Measurements from ENCODE around the gene GPR152. TPM values are rescaled to one million over a fixed set of nuclear protein-coding genes. Genes with fewer than 3 reads are reported as not detected.

Gene GPR152
- total RNA-seq, 1 experiment from 2014 or later: not detected

GRCh38 chr11:67410984-67411784, 41.3 kb downstream of the GPR152 start:
- TF ChIP-seq CTCF (conservative IDR thresholded peaks at IDR 0.05): no peak
- Histone ChIP-seq H3K9me3 (ENCODE audit: control insufficient read depth, low read depth, low read length) (no peaks in the 10 kb centered on the region), H2AFZ (ENCODE audit: low read length) (no peak overlapping the region), H3T11ph (ENCODE audit: low read length) (no peak overlapping the region), H4K20me1 (ENCODE audit: control insufficient read depth, insufficient read depth, insufficient read length) (no peaks in the 10 kb centered on the region), H2AK5ac (ENCODE audit: insufficient read length, low read length) (no peak overlapping the region), H3K79me2 (ENCODE audit: insufficient read depth, low read length) (no peaks in the 10 kb centered on the region), H3K27me3 (ENCODE audit: insufficient read depth, low read length) (no peaks in the 10 kb centered on the region), H3K4me2 (ENCODE audit: insufficient read depth, insufficient read length, low read length) (no peak overlapping the region), H3K14ac (ENCODE audit: insufficient read depth, low read length) (no peak overlapping the region), H4K5ac (ENCODE audit: insufficient read length, low read depth, low read length) (no peak overlapping the region), H3K4ac (ENCODE audit: low read depth, low read length) (no peak overlapping the region), H3K23ac (ENCODE audit: insufficient read length, low read depth, low read length) (no peak overlapping the region), H2BK120ac (ENCODE audit: low read depth, low read length, poor library complexity, severe bottlenecking) (no peak overlapping the region), H3K18ac (ENCODE audit: insufficient read length, low read depth, low read length) (no peak overlapping the region), H3K27ac (ENCODE audit: insufficient read length, low read depth, low read length) (no peak overlapping the region), H2BK15ac (ENCODE audit: low read depth, low read length) (no peak overlapping the region), H2BK5ac (ENCODE audit: insufficient read length, low read length) (no peak overlapping the region), H3K79me1 (ENCODE audit: insufficient read depth, low read depth, low read length, poor library complexity, severe bottlenecking) (no peaks in the 10 kb centered on the region), H3K56ac (ENCODE audit: insufficient read length, low read depth, low read length) (no peak overlapping the region), H3K9ac (ENCODE audit: extremely low read depth, insufficient read length, low read length) (no peak overlapping the region), H4K91ac (ENCODE audit: insufficient read length, low read depth, low read length) (no peak overlapping the region), H3K23me2 (ENCODE audit: insufficient read length, low read depth, low read length, poor library complexity, severe bottlenecking) (no peaks in the 10 kb centered on the region), H3K4me1 (ENCODE audit: insufficient read depth, low read length) (no peaks in the 10 kb centered on the region), H4K8ac (replicated peaks; ENCODE audit: insufficient read length, low read depth, low read length) (no peak overlapping the region), H2BK20ac (ENCODE audit: low read depth, low read length, poor library complexity, severe bottlenecking) (no peak overlapping the region), H2BK12ac (ENCODE audit: insufficient read length, low read depth, low read length) (no peak overlapping the region)
- H3K4me1 Mint-ChIP-seq: peaks cover 17 to 32% of the 10 kb centered on the region in 2 experiments
- no peaks in the 10 kb centered on the region for H3K36me3 Mint-ChIP-seq (ENCODE audit: insufficient read depth in 1 of 3, low read depth in 3 of 3)
- WGBS (ENCODE audit: extremely low coverage, insufficient read length, low lambda C conversion rate): no CpG with 5 or more reads among the region's 17 CpGs
- H3K4me3 Mint-ChIP-seq: no peak overlapping the region
- H3K27me3 Mint-ChIP-seq (ENCODE audit: low read depth): peaks cover 52% of the 10 kb centered on the region
- no peaks in the 10 kb centered on the region; a peak in 1 of 5 replicates for H3K9me3 Mint-ChIP-seq
- peak overlapping the region in 1 of 3 experiments; percentile 16; a peak in 1 of 7 replicates for H3K27ac Mint-ChIP-seq
- no peak for DNase-seq
